GM19372 (cell line): ENCODE measurements around the gene MLXIPL.
"Not testable (repeated sequence)": the region's sequence is repeated elsewhere in the genome, so short reads cannot be mapped to it uniquely, and the experiment has no call there.

ENCODE experiments used
- ATAC-seq: cut with Tn5 transposase; IDR thresholded peaks from one replicate; pipeline ENCODE4 v1.9.1; 2021; ENCODE audit warnings: mild to moderate bottlenecking, low read depth, moderate library complexity; ENCODE audit not compliant: unreplicated experiment

Gene MLXIPL

DNA sequence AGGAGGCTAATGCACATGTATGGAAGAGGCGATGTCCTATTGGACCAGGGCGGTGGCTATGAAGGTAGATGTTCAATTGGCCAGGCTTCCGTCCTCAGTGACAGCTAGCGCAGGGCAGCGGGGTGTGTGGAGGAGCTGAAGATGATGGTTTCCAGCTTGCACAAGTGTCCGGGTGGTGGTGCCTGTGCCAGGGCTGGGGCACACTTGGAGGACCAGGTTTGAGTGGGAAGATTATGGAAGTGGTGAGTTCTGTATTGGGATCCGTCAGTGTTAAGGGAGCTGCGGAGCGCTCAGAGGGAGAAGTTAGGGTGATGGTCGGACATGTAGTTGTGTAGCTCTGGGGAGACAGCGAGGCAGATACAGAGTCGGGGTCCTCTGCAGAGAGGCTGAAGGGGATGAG, 37.4 kb downstream of the MLXIPL start:
- ATAC-seq, result no peak

DNA sequence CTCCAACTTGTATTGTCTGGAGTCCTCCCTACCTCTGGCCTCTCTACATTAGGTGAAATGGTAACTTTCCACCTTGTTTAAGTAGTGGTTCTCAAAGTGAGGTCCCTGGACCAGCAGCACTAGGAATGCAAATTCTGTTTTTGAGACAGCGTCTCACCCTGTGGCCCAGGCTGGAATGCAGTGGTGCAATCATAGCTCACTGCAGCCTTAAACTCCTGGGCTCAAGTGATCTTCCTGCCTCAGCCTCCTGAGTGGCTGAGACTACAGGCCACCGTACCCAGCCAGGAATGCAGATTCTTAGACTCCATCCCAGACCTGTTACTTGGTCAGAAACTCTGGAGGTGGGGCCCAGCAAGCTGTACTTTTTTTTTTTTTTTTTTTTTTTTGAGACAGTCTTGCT, 39.1 kb downstream of the MLXIPL start:
- ATAC-seq, result no peak

DNA sequence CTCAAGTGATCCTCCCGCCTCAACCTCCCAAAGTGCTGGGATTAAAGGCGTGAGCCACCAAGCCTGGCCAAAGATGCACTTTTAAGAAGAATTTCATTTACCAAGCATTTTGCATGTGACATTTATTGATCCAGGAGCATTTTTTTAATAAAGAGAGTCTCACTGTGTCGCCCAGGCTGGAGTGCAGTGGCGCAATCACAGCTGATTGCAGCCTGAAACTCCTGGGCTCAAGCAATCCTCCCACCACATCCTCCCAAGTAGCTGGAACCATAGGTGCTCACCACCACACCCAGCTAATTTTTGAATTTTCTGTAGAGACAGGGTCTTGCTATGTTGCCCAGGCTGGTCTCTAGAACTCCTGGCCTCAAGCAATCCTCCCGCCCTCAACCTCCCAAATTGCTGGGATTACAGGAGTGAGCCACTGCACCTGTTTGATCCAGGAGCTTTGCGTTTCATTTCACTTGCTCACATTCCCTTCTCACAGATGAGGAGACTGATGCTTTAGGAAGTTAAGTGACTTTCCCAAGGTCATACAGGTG, 41.6 kb downstream of the MLXIPL start:
- no peak for ATAC-seq

DNA sequence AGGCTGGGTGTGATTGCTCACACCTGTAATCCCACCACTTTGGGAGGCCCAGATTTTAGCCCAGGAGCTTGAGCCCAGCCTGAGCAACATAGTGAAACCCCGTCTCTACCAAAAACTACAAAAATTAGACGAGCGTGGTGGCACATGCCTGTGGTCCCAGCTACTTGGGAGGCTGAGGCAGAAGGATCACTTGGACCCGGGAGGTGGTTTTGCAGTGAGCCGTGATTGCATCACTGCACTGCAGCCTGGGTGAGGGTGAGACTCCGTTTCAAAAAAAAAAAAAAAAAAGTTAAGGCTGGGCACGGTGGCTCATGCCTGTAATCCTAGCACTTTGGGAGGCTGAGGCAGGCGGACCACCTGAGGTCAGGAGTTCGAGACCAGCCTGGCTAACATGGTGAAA, 43.3 kb downstream of the MLXIPL start:
- ATAC-seq, result not testable (repeated sequence)

DNA sequence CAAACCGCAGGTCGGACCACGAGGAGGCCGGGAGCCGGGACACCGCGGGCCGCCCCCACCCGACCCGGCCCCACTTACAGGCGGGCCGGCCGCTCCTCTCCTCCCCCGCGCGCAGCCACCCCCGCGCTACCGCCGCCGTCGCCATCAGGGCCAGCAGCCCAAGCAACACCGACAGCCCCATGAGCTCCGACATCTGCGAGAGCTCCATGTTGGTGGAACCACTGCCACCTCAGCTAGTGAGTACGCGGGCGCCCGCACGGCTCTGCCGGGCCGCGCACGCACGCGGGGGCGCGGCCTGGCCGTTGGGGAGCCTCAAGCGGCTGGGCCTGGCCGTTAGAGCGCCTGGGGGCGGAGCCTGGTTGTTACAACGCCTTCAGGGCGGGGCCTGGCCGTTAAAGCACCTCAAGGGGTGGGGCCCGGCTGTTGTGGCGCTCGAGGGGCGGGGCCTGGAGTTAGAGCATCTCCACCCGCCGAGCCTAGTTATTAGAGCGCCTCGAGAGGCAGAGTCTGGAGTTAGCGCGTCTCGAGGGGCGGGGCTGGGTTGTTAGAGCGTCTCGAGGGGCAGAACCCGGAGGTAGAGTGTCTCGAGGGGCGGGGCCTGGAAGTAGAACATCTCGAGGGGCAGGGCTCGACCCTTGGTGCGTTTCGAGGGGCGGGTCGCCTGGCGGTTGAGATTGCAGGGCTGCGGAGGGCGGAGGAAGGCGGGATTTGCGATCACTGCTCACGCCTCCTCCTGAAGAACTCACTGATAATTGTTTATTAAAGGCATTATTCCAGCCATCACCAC, 45.8 kb downstream of the MLXIPL start, which contains the start of gene TBL2:
Gene TBL2, minus strand, starts transcription at position 238 of the 787 bp plus-strand sequence. Its CDS starts 30 bp downstream, at position 208.
- peak; percentile 84 for ATAC-seq

DNA sequence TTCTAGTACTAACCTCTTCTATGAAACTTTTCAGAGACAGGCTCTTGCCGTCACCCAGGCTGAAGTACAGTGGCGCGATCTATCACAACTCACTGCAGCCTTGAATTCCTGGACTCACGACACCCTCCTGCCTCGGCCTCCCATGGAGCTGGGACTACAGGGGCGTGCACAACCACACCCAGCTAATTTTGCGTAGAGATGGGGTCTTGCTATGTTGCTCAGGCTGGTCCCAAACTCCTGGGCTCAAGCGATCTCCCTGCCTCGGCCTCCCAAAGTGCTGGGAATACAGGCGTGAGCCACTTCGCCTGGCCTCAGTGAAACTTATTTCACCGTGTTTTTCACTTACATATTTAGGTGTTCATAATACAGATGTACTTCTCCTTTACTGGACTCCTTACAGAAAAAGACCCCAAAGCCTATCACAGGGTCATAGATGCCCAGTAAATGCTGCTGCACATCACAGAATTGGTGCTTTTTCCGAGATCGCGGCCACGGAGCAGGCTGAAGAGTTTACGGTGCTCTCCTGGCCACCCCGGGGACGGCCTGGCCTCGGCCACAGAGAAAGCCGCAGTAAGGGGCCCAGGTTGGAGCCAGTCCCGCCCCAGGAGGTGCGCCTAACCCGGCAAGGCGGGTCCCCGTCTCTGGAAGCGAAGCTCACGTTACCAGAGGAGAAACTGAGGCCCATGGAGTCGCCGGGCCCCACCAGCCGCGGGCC, 46.5 kb downstream of the MLXIPL start:
- peak; percentile 18 for ATAC-seq

DNA sequence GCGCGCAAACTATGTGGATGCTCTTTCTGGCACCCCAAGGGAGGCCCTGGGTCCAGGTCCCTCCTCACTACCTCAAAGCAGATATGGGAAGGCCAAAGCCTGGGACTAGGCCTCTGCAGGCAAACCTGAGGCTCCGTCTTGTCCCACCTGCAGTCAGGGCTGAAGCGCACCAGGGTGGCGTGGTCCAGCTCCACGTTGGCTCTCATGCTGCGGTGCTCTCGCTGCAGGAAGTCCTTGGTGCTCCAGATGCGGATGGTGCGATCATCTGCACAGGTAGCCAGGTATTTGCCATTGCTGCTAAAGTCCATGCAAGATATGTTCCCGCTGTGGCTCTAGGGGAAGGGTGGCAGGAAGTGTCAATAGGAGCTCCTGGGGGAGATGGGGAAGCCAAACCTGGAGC, 50.5 kb downstream of the MLXIPL start:
- no peak for ATAC-seq

DNA sequence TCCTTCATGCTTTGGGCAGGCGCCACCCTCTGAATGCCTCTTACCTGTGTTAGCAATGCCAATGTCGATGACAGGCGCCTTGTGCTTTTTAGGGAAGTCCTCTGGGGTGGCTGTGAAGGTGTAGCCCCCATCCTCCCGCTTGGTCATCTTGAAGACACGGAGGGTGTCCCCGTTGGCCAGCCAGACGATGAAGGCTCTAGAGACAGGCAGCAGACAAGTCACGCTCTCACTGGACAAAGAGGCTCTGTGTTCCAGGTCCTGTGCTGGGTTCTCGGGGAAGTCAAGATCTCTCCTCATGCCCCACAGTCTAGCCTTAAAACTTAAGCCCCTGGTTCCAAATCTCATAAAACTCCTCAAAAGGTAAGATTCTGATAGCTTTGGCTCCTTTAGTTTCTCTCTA, 51.0 kb downstream of the MLXIPL start:
- no peak for ATAC-seq

DNA sequence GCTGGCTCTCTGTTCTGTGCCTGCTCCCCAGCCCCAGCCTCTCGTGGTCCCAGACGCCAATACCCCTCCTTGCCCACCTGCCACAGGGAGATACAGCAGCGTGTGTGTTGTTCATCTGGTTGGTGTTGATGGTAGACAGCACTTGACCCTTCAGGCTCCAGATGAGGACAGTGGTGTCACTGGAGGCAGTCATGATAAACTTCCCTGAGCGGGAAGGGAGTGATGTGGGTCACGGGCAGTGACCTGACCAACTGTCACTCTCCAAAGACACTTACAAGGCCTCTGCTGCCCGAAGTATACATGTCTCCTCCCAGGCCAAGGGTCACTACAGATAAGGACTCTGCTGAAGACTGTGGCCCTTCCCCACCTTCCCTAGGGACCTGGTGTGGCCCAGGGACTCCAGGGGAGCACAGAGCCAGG, 51.5 kb downstream of the MLXIPL start:
- ATAC-seq, result no peak

DNA sequence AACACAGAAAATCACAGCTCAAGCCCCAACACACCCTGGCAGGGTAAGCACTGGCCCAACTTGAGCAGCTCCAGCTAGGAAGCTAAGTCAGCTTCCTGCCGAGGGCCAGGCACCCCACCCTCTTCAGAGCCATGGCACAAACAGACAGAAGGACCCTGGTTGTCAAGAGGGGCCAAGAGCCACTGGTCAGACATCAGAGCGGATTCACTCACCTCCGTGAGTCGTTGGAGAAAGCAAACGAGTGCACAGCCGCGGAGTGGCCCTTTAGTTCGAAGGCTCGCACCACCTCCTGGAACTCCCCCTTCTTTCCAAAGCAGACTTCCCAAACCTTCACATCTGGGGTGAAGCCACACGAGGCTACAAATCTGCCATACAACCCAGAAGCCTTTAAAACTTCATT, 53.3 kb downstream of the MLXIPL start:
- no peak for ATAC-seq

DNA sequence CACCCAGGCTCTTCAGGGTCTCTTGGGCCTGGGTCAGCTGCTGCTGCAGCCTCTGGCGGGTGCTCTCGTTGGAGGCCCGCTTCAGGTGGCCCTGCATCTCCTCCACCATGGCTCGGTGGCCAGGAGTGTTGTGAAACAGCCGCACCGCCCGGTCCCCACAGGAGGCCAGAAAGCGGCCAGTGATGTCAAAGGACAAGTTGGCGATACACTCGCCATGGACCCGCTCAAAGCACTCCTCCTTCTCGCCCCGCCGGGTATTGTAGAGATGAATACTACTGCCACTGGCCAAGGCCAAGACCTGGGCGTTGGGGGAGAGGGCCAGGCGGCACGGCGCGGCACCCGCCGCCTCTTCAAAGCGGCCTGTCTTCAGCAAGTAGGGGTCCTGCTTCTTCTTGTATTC, 53.8 kb downstream of the MLXIPL start:
- ATAC-seq, result no peak

DNA sequence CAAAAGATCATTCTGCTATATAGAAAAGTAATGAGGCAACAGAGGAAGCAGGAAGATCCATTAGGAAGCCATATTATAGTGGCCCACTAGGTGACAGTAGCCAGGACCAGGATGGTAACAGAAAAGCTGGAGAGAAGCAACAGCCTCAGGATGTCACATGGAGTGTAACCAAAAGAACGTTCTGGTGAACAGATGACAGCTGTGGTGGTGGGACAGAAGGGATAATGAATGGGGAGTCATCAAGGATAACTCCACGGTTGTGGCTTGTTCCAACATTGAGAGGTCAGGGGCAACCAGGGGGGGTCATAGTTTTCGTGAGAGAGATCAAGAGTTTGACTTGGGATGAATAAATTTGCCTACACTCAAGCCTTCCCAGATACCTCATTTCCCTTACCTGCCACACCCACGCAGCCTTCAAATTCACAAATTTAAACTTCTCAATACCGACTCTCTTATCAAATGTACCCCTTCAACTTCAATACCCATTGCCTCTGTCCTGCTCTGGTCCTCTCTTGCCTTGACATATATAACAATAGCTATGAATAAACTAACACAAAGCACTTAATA, 55.2 kb downstream of the MLXIPL start:
- ATAC-seq, result no peak

DNA sequence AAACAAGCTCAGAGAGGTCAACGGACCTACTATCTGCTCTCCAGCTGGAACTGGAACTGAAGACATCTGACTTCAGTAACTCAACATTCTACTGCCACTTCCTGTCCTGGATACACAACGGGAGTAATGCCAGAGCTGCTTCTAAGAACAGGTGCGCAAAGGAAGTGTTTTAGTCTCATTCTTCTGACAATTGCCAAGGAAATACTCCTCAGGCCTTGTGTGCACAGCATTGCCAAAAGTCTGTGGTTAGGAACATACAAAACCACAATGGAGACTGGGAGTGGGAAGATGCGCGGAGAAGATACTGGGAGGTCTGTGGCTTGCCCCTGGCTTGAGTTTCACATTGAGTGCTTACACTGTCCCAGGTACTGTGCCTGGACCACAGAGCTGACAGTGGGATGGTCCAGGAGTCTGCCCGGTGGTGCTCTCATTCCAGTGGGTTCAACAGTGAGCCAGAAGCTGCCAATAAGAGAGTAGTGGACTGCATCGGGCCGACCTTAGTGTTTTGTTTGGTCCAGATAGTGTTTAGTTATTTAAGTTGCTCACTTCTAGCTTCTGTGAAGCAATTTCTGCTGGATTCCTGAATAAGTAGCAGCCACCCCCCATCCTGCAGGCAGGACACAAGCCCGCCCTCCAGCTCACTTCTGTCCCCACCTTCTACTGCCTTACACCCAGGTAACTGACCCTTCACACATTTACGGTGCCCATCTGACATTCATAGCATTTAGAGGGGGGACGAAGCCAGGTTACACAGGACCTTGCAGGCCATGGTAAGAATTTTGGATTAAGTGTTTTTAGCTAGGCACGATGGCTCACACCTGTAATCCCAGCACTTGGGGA, 56.3 kb downstream of the MLXIPL start:
- ATAC-seq, result no peak

DNA sequence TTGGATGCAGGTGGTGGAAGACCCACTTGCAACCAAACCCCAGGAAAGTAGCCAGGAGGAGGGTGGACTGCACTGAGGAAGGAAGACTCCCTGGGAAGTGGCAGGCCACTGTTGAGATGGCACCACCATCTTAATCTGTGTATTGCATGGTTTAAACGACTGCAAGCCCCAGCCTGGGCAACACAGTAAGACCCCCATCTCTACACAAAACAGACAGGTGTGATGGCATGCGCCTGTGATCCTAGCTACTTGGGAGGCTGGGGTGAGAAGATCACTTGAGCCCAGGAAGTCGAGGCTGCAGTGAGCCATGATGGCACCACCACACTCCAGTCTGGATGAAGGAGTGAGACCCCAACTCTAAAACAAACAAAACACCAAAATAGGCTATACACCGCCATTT, 57.2 kb downstream of the MLXIPL start:
- no peak for ATAC-seq

DNA sequence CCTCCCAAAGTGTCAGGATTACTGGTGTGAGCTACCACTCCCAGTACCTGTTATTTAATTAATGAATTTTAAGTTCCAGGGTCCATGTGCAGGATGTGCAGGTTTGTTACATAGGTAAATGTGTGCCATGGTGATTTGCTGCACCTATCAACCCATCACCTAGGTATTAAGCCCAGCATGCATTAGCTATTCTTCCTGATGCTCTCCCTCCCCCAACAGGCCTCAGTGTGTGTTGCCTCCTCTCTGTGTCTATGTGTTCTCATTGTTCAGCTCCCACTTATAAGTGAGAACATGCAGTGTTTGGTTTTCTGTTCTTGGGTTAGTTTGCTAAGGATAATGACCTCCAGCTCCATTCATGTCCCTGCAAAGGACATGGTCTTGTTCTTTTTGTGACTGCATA, 57.9 kb downstream of the MLXIPL start:
- not testable (repeated sequence) for ATAC-seq

DNA sequence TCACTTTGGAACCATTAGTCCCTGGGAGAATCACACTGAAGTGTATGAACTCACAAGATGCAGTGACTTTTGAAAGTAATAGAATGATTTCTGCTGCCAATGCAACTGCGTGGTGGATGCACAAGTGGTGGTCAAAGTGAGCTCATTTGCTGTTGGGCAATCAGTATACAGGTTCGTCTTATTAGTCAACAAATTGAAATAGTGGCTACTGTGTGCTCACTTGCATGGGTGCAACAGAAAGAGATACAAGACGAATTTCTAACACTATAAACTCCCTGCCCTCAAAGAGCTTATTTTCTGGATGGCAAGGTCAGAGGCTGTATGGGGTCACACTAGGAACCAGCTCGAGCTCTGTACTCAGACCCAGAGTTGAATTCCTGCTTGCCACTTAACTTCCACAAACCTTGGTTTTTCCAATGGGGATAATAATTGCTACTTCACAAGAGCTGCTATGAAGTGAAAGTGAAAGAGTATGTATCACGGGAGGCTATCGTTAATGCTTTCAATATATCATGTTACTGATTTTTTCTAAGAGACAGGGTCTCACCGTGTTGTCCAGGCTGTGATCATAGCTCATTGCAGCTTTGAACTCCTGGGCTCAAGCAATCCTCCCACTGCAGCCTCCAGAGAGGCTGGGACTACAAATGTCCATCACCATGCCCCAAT, 58.5 kb downstream of the MLXIPL start:
- ATAC-seq, result no peak

DNA sequence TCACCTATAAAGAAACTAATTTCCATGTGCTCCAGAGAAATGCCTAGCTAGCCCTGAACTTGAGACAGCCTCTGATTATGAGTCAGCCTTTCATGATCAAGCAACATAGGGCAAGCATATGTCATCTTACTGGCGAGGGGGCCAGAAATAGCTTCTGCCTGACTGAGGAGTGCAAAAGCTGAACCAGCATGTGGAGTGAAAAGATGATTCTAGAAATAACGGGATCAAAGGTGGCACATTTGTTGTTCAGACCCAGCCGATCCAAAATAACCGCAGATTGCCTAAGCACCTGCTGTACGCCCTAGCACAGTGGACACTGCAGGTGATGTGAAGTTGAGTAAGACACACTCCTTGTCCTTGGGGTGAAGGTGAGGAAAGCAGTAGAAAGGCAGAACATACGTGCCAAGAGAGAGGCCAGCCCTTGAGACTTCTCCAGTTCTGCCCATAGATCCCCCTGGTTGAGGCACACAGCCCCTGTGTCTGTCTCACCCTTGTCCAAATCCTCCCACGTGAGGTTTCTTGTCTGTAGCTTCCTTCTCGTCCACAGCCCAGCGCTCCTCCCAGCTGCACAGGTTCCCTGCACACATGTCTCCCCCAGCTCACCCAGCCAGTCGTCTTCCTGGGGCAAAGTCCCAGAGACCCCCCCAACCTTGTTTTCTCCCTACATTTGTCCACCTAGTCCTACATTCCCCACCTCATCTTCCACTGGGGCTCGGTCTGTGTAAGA, 64.0 kb downstream of the MLXIPL start:
- ATAC-seq, result no peak

DNA sequence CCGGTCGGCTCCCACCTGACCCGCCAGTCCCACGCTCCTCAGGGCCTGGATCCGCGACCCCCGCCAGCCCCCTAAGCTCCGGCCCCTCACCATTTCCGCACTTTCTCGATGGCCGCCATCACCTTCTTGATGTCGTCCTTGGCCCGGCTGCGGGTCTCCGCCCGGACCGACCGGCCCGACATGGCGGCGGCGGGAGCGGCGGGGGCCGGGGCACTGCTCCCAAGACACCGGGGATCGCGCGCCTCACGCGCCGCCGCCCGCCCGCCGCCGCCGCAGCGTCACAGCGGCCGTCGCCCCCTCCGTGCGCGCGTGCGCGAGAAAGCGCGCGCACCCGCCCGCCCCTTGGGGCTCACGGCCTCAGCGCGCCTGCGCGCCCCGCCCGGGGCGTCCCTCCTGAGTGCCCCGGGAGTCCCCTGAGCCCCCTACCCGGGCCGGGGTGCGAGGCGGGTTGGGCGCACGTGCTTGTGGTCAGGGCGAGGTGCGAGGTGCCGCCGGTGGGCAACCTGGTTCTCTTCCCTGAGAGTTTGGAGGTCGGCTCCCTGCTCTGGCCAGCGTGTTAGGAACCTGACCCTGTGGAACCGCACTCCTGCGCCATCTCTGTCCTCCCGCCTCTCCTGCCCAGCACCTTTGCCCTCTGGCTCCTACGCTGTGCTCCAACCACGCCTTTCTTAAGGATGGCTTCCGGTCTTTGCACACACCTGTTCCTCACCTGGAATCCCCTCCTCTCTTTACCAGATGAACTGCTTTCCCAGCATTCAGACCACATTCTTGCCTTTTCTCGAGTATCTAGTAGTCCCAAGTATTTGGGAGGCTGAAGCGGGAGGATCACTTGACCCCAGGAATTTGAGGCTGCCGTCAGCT, 66.7 kb downstream of the MLXIPL start, which contains the start of gene BCL7B:
Gene BCL7B, minus strand, starts transcription at position 294 of the 861 bp plus-strand sequence. Its CDS starts 112 bp downstream, at position 182.
- peak; percentile 53 for ATAC-seq
